HPDE6-E6E7 (cell line): ENCODE data around the gene SLC25A19.
"Not testable (repeated sequence)": the region's sequence is repeated elsewhere in the genome, so short reads cannot be mapped to it uniquely, and the experiment has no call there.

ENCODE experiments used
- DNase-seq: peaks from one replicate; pipeline ENCODE4 v3.0.0; 2011; ENCODE audit warnings: missing footprints; ENCODE audit errors: extremely low spot score

The SLC25A19 gene

DNA sequence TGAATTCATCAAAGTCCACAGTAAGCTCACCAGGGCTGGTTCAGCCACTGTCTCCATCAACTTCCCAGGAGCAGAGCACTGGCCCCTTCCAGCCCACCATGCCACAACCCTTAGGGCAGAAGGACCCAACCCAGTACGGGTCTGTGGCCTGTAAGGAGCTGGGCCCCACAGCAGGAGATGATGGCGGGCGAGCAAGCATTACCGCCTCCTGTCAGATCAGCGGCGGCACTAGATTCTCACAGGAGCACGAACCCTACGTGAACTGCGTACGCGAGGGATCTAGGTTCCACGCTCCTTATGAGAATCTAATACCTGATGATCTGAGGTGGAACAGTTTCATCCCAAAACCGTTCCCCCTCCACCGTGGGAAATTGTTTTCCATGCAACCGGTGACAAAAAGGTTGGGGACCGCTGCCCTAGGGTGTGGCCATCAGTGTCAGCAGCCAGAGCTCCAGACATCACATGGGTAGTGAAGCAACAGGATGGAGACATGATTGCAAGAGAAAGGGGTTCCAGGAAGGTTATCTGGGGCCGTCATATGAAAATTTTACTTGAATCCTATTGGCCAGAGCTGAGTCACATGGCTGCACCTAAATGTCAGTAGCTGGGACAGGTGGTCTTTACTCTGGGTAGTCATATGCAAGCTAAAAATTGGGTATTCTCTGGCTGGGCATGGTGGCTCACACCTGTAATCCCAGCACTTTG lies 12.4 kb upstream of the SLC25A19 start:
- DNase-seq = no peak

- DNase-seq = no peak
Observed at GRCh38 chr17:75301049-75301448, 11.8 kb upstream of the SLC25A19 start.

DNA sequence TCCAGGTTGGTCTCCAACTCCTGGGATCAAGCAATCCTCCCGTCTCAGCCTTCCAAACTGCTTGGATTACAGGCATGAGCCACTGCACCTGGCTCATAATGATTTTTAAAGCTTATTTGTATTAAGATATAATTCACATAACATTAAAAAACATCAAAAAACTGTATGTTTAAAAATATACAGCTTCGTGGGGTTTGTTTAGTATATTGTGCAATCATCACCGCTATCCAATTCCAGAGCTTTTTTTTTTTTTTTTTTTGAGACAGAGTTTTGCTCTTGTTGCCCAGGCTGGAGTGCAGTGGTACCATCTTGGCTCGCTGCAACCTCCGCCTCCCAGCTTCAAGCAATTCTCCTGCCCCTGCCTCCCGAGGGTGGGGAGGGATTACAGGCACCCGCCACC lies 11.0 kb upstream of the SLC25A19 start:
- DNase-seq = no peak

- no peak for DNase-seq
Observed at GRCh38 chr17:75295201-75296158, 6.2 kb upstream of the SLC25A19 start.

DNA sequence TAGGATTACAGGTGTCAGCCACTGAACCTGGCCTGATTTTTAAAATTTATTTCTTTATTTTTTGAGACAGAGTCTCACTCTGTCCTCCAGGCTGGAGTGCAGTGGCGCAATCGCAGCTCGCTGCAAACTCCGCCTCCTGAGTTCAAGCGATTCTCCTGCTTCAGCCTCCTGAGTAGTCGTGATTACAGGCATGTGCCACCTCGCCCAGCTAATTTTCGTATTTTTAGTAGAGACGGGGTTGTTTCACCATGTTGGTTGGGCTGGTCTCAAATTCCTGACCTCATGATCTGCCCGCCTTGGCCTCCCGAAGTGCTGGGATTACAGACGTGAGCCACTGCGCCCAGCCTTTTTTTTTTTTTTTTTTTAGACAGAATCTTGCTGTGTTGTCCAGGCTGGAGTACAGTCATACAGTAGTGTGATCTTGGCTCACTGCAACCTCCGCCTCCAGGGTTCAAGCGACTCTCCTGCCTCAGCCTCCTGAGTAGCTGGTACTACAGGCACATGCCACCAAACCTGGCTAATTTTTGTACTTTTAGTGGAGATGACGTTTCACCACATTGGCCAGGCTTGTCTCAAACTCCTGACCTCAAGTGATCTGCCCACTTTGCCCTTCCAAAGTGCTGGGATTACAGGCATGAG lies 3.7 kb upstream of the SLC25A19 start:
- DNase-seq = not testable (repeated sequence)

GRCh38 chr17:75289832-75290337 lies 652 bp upstream of the SLC25A19 start:
- no peak for DNase-seq

- peak; percentile 46 for DNase-seq
Observed at GRCh38 chr17:75288770-75289114, 491 bp downstream of the SLC25A19 start.

GRCh38 chr17:75288359-75288758 lies 874 bp downstream of the SLC25A19 start:
- no peak for DNase-seq

GRCh38 chr17:75287221-75287620 lies 2.0 kb downstream of the SLC25A19 start:
- no peak for DNase-seq

DNA sequence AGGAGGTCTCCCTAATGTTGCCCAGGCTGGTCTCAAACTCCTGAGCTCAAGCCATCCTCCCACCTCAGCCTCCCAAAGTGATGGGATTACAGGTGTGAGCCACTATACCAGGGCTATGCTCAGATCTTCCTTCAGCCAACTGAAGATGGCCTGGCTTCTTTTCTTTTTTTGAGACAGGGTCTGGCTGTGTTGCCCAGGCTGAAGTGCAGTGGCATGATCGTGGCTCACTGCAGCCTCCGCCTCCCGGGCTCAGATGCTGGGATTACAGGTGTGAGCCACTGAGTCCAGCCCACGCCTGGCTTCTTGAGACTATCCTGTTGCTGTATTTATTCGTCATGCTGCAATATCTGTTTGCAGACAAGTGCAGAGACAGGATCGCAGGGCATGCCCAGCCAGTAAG lies 4.1 kb downstream of the SLC25A19 start:
- no peak for DNase-seq

- not testable (repeated sequence) for DNase-seq
Observed at GRCh38 chr17:75280189-75280588, 9.0 kb downstream of the SLC25A19 start.

GRCh38 chr17:75277664-75278071 lies 11.6 kb downstream of the SLC25A19 start:
- no peak for DNase-seq

DNA sequence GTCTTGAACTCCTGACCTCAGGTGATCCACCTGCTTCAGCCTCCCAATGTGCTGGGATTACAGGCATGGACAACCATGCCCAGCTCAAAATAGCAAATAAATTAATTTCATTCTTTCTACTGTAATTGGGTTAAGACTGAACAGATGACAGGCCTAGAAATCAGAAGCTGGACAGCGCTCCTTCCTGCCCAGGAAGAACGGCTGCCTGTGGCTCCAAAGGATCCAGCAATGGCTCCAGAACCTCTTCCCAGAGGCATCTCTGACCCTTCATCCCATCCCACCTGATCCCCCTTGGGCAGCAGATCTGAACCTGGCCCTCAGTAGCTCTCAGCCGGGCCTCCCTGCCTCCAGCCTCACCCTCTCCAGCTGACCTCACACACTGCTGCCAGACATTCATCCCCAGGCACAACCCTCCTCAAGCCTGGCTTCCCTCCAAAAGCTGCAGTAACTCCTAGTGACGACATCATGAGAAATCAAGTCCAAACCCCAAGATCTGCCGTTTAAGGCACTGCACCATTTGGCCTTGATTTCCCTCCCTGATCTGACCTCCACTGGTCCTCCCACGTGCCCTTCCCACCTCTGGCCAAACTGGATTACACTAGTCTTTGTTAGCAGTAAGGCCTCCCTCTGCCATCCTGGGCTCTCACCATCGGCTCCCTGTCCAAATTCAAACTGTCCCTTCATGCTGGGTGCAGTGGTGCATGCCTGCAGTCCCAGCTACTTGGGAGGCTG lies 15.1 kb downstream of the SLC25A19 start:
- no peak for DNase-seq

GRCh38 chr17:75272848-75273184 lies 16.4 kb downstream of the SLC25A19 start:
- DNase-seq = no peak

DNA sequence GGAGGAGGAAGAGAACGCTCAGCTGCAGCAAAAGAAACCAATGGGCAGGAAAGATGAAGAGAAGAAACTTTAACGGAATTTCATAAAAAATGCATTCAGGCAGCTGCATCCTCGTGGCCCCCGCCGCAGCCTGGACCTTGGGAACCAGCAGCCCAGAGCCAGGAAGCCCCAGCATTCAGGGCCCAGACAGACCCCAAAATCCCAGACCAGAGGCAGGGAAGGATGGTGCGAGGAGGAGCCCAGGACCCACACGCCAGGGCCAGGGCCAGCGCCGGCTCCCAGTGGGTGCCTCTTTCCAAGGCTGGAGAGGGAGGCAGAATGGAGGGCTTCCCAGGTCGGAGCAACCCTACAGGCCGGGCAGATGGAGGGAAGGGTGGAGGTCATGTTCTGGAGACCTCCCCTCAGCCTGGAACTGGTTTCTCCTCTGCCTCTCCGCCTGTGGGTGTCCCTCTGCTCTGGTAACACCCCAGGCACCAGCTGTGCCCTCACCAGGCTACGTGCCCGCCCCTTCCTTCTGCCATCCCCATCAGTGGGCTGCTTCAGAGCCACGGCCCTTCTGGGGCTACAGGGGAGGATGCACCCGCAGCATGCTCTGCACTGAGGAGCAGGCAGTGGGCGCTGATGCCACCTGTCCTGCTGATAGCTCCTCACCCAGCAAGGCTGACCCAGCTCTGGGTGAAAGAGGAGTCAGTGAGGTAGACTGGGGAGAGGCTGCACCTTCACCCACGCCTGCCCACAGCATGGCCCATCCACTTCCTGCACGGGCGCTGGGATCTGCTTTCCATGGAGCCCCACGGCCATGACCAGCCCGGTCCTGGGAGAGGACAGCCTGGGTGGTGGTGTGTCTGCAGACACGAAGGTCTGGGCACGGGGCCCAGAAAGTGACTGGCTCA lies 17.0 kb downstream of the SLC25A19 start:
- DNase-seq = no peak

DNA sequence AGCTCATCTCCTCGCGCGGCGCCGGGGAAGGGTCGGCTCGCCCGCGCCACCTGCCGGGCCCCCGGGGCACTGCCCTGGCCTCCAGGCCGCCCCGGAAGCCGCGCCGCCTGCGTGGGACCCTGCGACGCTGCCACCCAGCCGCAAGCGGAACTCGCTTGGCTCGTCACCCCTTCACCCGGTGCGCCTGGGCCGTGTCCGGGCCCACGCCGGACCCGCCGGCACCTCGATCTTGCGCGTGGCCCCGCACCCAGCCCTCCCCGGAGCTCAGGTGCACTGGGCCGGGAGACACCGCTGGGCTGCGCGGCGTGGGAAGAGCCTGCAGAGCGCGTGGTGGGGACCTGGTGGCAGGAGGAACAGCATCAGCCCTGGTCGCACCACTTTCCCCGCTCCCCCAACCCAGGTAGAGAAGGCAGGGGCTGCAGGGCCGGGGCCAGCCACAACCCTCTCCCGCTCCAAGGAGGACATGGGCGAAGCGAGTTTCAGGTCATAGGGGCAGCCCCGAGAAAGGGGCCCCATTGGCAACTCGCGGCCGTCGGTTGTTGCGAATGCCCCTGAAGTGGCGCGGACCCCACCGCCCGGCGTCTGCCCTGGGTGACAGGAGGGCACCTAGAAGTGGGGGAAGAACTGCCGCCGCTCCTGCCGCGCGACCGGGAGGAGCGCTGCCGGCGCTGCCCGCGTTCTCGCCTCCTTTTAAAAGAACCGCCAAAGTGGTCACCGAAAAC lies 17.8 kb downstream of the SLC25A19 start:
- DNase-seq = peak; percentile 80

- no peak for DNase-seq
Observed at GRCh38 chr17:75270966-75271232, 18.3 kb downstream of the SLC25A19 start, which contains the start of gene MIF4GD. Gene MIF4GD (minus strand): TSS chr17:75271231. CDS start chr17:75270195, 1,036 bp downstream.

GRCh38 chr17:75270218-75270965 lies 18.8 kb downstream of the SLC25A19 start:
- peak; percentile 69 for DNase-seq

- DNase-seq = no peak
Observed at GRCh38 chr17:75269844-75270217, 19.4 kb downstream of the SLC25A19 start.
